ENCODE data around the gene SSX1.
"Not testable (repeated sequence)": the region's sequence is repeated elsewhere in the genome, so short reads cannot be mapped to it uniquely, and the experiment has no call there.

SSX1 gene

DNA sequence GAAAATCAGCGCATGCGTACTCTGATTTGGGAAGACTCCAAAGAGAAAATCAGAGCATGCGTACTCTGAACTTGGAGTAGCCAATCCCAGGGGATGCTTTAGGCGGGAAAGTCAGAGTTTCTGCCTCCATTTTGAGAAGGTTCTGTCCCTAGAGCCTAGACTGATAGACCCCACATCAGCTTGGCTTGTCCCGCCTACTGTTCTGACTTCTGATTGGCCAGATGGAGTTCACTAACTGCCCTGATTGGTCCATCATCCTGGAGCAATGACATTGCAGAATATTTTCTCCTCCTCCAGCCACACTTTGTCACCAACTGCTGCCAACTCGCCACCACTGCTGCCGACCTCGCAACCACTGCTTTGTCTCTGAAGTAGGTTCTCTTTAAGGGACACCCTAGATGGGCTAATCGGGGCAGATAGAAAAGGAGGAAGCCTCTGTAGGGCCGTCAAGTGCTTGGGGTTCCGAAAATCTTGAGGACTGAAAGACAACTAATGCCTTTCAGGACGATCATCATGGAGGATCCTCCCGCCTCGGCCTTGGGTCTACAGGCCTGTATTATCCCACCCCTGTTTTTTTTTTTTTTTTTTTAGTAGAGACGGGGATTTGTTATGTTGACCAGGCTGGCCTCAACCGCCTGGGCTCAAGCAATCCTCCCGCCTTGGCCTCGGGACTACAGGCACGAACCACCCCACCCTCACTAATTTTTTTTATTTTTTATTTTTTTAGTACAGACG lies at the start of gene SSX1:
Gene SSX1 (plus strand): TSS at position 331 of the 735 bp plus-strand sequence. CDS start 1,850 bp downstream, outside the sequence.
- not testable (repeated sequence) for DNase-seq (ENCODE audit: low read depth)

GRCh38 chrX:48214341-48214740 lies 40.9 kb upstream of the SSX1 start:
- not testable (repeated sequence) for DNase-seq (ENCODE audit: low read depth)

GRCh38 chrX:48224196-48224595 lies 31.0 kb upstream of the SSX1 start:
- not testable (repeated sequence) for DNase-seq (ENCODE audit: low read depth)

GRCh38 chrX:48252945-48253344 lies 2.2 kb upstream of the SSX1 start:
- not testable (repeated sequence) for DNase-seq (ENCODE audit: low read depth)

DNA sequence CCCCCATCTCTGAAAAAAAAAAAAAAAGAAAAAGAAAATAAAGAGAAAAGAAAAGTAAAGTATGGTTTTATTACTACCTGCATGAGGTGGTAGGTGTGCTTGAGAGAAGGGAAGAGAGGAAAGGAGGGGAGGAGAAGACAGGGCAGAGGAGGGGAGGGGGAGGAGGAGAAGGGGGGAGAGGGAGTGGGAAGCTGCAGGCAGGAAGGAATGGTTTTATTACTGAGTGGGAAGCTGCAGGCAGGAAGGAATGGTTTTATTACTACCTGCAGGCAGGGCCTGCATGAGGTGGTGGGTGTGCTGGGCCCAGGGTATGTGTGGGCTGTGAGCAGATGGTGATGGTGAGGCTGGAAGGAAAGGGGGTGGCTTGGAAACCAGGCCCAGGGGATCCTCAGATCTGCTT lies 19.2 kb downstream of the SSX1 start:
- not testable (repeated sequence) for DNase-seq (ENCODE audit: low read depth)

- no peak for DNase-seq (ENCODE audit: low read depth)
These were observed 23.8 kb downstream of the SSX1 start for GRCh38 chrX:48278958-48279357.

GRCh38 chrX:48280729-48281128 lies 25.5 kb downstream of the SSX1 start:
- not testable (repeated sequence) for DNase-seq (ENCODE audit: low read depth)

DNA sequence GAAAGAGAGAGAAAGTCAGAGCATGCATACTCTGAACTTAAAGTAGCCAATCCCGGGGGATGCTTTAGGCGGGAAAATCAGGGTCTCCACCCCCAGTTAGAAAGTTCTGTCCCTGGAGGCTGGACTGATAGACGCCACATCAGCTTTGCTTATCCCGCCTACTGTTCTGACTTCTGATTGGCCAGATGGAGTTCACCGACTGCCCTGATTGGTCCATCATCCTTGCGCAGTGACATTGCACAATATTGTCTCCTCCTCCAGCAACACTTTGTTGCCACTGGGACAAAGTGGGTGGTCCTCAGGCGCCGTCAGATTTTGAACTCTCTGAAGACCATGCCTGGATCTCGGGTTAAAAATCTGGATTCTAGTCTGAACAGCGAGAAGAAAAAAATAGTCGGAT lies 51.0 kb downstream of the SSX1 start:
- no peak for DNase-seq (ENCODE audit: low read depth)

GRCh38 chrX:48313996-48314395 lies 58.8 kb downstream of the SSX1 start:
- DNase-seq (ENCODE audit: low read depth): not testable (repeated sequence)
